Myocyte (in vitro differentiated cells): Measurements from ENCODE around the gene LHFPL5. TPM values are rescaled to one million over a fixed set of nuclear protein-coding genes. Genes with fewer than 3 reads are reported as not detected.

Source experiments
- DNase-seq: peaks from one replicate; pipeline ENCODE4 v3.0.0-alpha.2; 2012; ENCODE audit warnings: low read depth
- total RNA-seq: library from RNA; depleted of rRNA; stranded (reverse); fragments of >200 nt; gene quantifications from 2 replicates; pipeline ENCODE4 v1.2.3, GENCODE V29; 2014

Gene LHFPL5
- total RNA-seq, 1 donor from 2014 or later = not detected

DNA sequence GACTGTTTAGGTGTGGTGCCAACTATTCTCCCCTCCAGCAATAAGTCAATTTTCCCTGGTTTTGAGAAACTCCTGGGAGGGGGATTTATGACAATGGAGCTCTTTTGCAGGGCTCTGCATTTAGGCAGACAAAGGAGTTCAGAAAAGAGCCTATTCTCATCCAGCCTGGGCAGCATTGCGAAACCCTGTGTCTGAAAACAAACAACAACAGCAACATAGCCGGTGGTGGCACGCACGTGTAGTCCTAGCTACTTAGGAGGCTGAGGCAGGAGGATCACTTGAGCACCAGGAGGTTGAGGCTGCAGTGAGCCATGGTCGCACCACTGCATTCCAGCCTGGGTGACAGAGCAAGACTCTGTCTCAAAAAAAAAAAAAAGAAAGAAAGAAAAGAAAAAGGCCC lies 14.5 kb upstream of the LHFPL5 start:
- DNase-seq = no peak

DNA sequence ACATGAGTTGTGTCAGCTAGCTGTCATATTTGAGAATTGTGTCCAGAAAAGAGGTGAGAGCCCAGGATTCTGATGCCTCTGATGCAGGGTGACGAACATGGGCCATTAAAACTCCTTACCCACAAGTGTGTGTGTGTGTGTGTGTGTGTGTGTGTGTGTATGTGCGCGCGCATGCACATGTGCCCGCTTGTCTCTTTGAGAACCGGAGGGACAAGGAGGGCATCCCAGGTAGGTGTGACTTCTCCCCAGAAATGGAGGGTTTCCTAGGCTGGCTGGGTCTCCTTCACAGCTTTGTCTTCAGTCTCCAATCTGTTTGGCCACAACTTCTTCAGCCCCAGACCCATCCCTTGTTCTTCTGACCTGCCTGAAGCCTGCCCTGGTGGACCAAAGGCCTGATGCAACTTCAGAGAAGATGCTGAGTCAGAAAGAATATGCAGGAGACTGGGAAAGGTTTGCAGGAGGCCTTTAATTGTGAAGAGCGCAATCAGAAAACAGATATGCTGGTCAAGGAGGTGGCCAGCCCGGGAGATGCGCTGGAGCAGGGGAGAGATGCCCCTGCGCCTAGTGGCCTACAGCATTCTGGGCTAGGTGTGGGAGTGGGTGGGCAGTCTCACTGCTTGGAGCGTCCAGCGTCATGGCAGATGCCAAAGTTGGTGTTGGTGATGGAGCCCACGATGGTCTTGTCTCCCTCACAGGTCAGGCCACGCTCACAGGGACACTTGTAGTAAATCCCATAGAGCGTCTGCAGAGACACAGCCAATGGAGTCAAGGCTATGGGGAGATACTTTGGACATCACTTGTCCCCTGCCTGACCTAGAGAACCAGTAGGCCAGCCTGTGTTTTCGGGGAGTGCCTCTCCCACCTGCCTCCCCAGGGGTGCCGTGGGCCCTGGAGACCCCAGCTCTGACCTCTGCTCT lies 10.4 kb upstream of the LHFPL5 start:
- DNase-seq = no peak

DNA sequence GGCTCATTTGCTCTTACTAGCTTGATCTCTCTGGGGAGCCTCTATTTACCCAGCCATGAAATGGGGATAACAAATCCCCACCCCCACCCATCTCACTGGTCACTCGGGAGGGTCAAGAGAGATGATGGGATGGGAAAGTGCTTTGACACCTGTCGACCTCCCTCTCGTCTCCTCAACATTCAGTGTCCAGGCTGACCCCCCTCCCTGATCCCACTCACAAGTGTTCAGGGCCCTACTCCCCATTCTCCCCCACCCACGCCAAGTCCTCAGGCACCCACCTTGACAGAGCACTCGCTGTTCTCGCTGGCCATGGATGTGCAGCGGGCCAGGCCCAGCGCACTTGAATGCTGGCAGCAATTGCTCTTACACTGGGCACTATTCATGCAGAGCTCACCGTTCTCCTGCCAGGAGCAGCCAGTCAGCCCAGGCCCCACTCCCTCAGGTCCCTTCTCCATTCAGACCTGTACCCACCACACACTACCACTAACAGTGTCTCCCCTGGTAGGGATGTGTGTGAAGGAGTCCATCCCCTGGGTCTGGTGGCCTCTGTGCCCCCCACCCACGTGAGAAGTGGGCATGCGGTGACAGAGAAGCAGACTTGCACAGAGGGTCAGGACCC lies 9.6 kb upstream of the LHFPL5 start:
- no peak for DNase-seq

DNA sequence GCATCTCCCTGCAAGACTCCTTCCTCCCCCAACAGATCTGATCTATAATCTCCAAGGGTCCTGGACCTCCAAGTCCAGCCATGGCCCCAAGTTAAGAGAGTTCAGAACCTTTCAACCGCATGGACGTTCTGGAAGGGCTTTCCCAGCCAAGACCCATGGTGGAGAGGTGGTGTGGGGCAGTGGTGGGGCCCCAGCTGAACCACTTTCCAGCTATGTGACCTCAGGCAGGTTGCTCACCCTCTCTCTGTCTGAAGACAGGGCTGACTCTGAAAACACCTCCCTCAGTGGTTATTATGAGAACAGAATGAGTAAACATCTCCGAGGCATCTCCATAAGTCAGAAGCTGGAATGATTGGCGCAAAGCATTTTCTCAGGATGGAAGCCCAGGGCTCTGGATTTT lies 8.9 kb upstream of the LHFPL5 start:
- DNase-seq = no peak

DNA sequence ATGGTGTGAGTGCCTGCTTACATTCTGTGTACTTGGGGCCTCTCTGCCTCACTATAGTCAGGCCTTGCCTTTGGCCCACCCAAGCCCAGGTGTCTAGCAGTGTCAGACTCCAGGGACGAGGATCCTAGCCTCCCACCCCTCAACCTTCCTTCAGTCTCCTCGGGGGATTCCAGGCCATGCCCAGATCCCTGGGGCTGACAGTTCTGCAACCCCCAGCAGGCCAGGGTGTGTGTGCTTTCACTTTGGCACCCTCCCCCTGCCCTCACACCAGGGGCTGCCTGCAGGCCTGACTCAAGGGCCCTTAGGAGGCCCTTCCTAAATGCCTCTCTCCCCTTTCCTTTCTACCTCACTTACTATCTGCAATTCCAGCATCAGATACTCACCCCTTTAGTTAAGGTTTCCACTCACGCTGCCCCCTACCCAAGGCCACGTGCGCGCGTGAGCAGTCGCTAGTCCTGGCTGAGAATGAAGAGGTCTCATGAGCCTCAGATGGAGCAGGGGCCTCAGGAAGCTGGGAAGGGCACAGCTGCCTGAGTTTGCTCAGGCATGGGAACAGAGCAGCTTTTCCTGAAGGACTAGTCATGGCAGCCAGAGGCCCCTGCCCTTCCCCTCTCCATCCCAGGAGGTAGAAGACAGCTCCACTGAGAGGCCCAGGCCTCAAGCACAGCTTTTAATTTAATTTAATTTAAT lies 7.2 kb upstream of the LHFPL5 start:
- DNase-seq = no peak

DNA sequence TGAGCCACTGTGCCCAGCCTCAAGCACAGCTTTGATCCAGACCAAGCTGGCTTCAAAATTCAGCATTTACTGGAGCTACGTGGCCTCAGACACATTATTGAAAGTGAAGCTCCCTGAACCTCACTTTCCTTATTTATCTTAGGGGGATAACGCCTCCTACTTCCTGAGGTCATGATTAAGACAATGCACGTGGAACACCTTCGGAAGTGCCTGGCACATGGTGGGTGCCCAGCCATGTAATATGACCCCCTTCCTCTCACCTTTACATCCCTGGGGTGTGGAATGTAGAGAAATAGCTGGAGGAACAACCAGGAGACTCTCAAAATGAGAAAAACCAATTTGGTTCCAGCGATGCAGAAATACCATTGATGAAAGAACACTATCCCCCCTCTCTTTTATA lies 6.4 kb upstream of the LHFPL5 start:
- no peak for DNase-seq

DNA sequence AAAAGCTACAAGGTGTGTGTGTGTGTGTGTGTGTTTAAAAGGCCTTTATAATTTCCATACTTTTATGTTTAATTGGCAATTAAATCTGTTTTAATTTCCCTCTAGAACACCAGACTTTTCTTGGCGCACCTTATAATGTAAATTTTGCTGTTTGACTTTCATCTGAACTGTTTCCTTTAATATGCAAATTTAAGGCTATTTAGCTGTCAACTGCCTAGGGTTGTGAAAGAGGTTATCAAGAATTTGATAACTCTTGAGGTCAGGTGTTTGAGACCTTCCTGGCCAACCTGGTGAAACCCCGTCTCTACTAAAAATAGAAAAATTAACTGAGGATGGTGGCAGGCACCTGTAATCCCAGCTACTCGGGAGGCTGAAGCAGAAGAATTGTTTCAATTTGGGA lies 4.0 kb upstream of the LHFPL5 start:
- DNase-seq = no peak

DNA sequence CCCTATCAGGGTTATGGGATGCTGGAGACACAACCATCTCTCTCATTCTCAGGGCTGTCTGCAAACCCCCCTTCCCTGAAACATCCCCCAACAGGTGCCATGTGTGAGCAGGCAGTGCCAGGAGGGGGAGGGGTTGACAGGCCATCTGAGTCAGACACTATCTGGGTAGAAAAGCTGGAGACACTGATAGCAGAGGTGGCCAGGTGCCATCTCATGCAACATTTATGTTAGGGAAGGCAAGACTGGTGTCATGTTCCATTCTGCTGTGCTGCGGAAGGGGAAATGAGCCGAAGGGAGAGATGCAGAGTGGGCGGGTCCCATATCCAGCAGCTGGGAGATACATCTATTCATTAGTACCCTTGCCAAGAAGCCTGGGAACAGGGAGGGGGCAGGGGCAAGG lies 3.5 kb downstream of the LHFPL5 start:
- peak; percentile 72 for DNase-seq

DNA sequence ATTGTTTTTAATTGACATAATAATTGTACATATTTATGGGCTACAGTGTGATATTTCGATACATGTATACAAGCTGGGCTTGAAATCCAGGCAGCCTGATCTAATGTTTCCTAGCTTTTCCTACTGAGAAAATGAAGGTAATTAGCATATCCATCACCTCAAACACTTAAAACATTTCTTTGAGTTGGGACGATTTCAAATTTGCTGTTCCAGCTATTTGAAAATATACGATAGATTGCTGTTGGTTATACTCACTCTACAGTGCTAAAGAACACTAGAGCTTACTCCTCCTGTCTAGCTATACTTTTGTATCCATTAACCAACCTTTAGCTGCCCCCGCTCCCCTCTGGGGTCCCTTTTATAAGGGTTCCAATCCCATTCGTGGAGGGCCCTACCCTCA lies 4.7 kb downstream of the LHFPL5 start:
- DNase-seq = no peak

GRCh38 chr6:35810971-35811698 lies 6.0 kb downstream of the LHFPL5 start:
- DNase-seq = peak; percentile 60

DNA sequence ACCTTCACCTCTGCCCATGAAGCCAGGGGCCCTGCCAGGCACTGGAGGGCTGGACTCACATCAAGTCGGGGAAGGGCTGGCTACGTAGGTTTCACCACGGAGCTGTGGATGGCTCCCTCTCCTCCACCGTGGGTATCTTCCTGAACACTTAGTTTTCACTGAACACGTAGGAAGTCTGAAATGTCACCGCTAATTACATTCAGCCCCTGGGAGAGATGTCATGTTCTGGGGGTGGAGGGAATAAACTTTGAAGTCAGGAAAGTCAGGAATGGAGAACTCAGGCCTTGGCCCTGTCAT lies 6.5 kb downstream of the LHFPL5 start:
- no peak for DNase-seq

GRCh38 chr6:35817515-35817914 lies 12.4 kb downstream of the LHFPL5 start:
- DNase-seq = no peak

DNA sequence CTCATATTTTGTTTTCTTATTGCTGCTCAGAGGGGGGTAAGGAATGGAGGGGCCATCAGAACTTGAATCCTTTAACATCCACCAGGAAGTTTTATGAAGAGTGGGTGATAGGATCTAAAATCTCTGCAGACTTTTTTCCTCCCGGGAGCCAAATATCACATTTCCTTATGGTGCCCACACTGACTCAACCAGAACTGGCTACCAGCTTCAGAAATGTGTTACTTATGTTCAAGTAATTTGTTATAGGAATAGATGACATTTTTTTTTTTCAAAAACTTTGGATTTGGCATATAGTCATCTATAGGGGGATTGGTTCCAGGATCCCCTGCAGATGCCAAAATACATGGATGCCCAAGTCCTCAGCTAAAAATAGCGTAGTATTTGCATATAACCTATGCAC lies 18.4 kb downstream of the LHFPL5 start:
- no peak for DNase-seq

- no peak for DNase-seq
Measured at GRCh38 chr6:35824552-35825192, 19.5 kb downstream of the LHFPL5 start.

DNA sequence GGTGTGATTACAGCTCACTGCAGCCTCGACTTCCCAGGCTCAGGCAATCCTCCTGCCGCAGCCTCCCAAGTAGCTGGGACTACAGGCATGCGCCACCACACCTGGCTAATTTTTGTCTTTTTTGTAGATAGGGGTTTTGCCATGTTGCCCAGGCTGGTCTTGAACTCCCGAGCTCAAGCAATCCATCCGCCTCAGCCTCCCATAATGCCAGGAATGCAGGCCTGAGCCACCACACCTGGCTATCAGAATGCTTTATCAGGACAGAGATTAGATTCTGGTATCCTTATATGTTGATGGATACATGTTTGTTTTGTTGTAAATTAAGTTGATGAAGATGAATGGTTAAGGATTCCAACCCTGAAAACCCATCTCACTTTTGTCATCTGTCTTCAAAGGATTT lies 24.2 kb downstream of the LHFPL5 start:
- DNase-seq = no peak

DNA sequence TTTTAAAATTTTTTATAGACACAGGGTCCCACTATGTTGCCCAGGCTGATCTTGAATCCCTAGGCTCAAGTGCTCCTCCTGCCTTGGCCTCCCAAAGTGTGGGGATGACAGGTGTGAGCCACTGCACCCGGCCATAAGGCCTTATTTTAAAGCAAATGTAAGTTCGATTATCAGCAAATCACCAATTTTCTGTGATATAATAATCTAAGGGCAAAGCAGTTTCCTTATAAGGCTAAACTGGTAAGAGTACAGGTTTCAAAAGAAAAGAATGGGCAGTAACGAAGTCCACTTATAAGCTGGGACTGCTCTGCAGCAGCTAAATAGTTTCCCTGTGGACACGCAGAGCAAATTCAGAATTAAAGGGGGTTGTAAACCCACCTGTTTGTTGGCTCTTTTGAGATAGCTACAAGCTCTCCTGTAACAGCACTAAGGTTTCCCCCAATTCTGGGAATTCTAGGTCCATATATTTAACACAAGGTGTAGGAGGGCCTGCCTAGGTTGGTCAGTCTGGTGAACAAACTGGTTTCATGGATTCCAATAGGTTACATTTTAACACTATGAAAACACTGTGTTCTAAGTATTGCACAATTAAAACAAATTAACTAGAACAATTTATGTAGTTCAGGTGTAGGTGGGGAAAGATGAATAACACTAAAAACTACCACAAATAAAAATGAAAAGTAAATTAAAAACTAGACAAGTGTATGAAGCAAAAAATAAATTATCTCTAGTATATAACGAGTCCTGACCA lies 26.3 kb downstream of the LHFPL5 start:
- DNase-seq = no peak

- DNase-seq = no peak
Measured at GRCh38 chr6:35833536-35833935, 28.4 kb downstream of the LHFPL5 start.

- DNase-seq = no peak
Measured at GRCh38 chr6:35839019-35839418, 33.9 kb downstream of the LHFPL5 start.

DNA sequence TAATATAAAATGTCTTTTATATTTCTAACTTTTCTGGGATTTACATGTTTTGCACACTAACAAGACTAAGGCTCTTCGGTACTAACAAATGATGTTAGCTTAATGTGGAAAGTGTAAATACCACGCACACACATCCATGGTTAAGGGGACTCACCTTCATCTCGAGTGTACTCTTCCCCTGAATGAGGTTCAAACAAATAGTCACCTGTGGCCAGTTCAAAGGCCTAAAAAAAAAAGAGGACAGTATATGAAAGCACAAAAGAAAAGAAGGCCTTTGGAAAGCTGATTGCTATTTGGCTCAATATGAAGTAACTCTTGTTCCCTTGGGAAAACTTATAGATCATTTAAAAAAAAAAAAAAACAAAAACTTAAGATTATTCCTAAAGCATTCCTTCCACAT lies 37.2 kb downstream of the LHFPL5 start:
- no peak for DNase-seq

DNA sequence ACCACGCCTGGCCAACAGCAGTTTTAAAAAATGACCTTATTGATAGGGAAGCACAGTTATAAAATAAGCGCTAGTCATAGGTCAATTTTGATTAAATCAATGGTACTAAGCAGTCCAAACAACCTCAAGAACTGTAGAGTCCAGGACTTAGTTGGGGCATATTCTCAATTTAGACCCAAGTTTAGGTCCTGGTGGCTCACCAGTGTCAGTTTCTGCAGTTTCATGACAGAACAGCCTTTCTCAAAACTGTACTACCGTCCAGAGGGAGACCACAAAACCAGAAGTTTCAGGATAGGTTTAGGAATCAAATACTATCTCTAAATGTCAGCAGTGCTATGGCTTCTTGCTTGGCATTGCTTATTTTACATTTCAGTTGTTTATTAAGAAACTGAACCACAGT lies 39.1 kb downstream of the LHFPL5 start:
- no peak for DNase-seq

- DNase-seq = no peak
Measured at GRCh38 chr6:35850208-35850607, 45.1 kb downstream of the LHFPL5 start.
